SK-N-MC (cell line): ENCODE measurements around the gene LGI2.
"Not testable (repeated sequence)": the region's sequence is repeated elsewhere in the genome, so short reads cannot be mapped to it uniquely, and the experiment has no call there.

Source experiments
- DNase-seq: peaks from one replicate; pipeline ENCODE4 v3.0.0-alpha.2; 2011; ENCODE audit warnings: low read depth, low spot score
- H3K27ac ChIP-seq: fragments of 200-600 bp; sonication (generic); 2 replicates; pipeline ENCODE4 v1.5.1; 2016; ENCODE audit warnings: mixed run types
- H3K36me3 ChIP-seq: fragments of 200-600 bp; sonication (generic); 2 replicates; pipeline ENCODE4 v1.6.1; 2017; ENCODE audit warnings: antibody characterized with exemption, low read length, mixed read lengths; ENCODE audit not compliant: insufficient read depth
- H3K4me3 ChIP-seq: fragments of 200-600 bp; sonication (generic); 2 replicates; pipeline ENCODE4 v1.5.1; 2016
- H3K9ac ChIP-seq: fragments of 200-600 bp; sonication (generic); 2 replicates; pipeline ENCODE4 v1.8.0; 2017; ENCODE audit warnings: mixed run types, mixed read lengths; ENCODE audit not compliant: insufficient read length
- H3K9me3 ChIP-seq: fragments of 200-600 bp; sonication (generic); 2 replicates; pipeline ENCODE4 v1.6.1; 2017; ENCODE audit warnings: low read depth, mild to moderate bottlenecking, antibody characterized with exemption, low read length, moderate library complexity, mixed read lengths
- EZH2 ChIP-seq: fragments of 200-600 bp; sonication (generic); IDR thresholded peaks from one replicate; pipeline ENCODE4 v1.6.1; 2017; ENCODE audit warnings: antibody characterized with exemption
- FOXP2 ChIP-seq: optimal IDR thresholded peaks from 2 replicates; pipeline ENCODE3; 2011; ENCODE audit warnings: mild to moderate bottlenecking, moderate library complexity; ENCODE audit not compliant: insufficient read depth; ENCODE audit errors: extremely low read length, control extremely low read depth
- POLR2AphosphoS5 ChIP-seq: IDR thresholded peaks from 2 replicates; pipeline ENCODE4 v1.6.1; 2012; ENCODE audit warnings: mild to moderate bottlenecking, low read depth, low read length, borderline replicate concordance

LGI2 gene

GRCh38 chr4:25058796-25059195, 28.1 kb upstream of the LGI2 start:
- no peak for DNase-seq
- TF ChIP-seq EZH2 (no peak), FOXP2 (no peak), POLR2AphosphoS5 (no peak)

GRCh38 chr4:25057299-25057698, 26.6 kb upstream of the LGI2 start:
- DNase-seq, result no peak
- no peak overlapping the region for H3K9ac ChIP-seq
- no peak overlapping the region for H3K27ac ChIP-seq
- no peaks in the 10 kb centered on the region for H3K36me3 ChIP-seq
- H3K9me3 ChIP-seq, result no peaks in the 10 kb centered on the region
- no peak overlapping the region for H3K4me3 ChIP-seq
- no peak for TF ChIP-seq FOXP2
- no peak for TF ChIP-seq EZH2
- no peak for TF ChIP-seq POLR2AphosphoS5

More at GRCh38 chr4:25058796-25059195, 28.1 kb upstream of the LGI2 start:
- no peak overlapping the region for H3K9ac ChIP-seq
- H3K9me3 ChIP-seq, result no peaks in the 10 kb centered on the region
- H3K27ac ChIP-seq, result no peak overlapping the region
- no peak overlapping the region for H3K4me3 ChIP-seq
- no peaks in the 10 kb centered on the region for H3K36me3 ChIP-seq

GRCh38 chr4:25052037-25052436, 21.3 kb upstream of the LGI2 start:
- H3K4me3 ChIP-seq, H3K36me3 ChIP-seq, H3K27ac ChIP-seq, DNase-seq, H3K9ac ChIP-seq, H3K9me3 ChIP-seq: not testable (repeated sequence)

GRCh38 chr4:25051534-25051933, 20.8 kb upstream of the LGI2 start:
- DNase-seq, result no peak
- Histone ChIP-seq H3K4me3 (no peak overlapping the region), H3K36me3 (no peaks in the 10 kb centered on the region), H3K9ac (no peak overlapping the region), H3K27ac (no peak overlapping the region), H3K9me3 (no peaks in the 10 kb centered on the region)
- TF ChIP-seq EZH2, result no peak
- TF ChIP-seq POLR2AphosphoS5, result no peak
- TF ChIP-seq FOXP2, result no peak

GRCh38 chr4:25050370-25051078, 19.8 kb upstream of the LGI2 start:
- Histone ChIP-seq H3K36me3 (no peaks in the 10 kb centered on the region), H3K27ac (no peak overlapping the region), H3K9ac (no peak overlapping the region), H3K4me3 (no peak overlapping the region), H3K9me3 (no peaks in the 10 kb centered on the region)
- no peak for DNase-seq
- no peak for TF ChIP-seq FOXP2
- no peak for TF ChIP-seq POLR2AphosphoS5
- no peak for TF ChIP-seq EZH2

- TF ChIP-seq FOXP2, result no peak
- TF ChIP-seq POLR2AphosphoS5, result no peak
- TF ChIP-seq EZH2, result no peak
- Histone ChIP-seq H3K9ac (no peak overlapping the region), H3K36me3 (no peaks in the 10 kb centered on the region), H3K9me3 (no peaks in the 10 kb centered on the region), H3K4me3 (no peak overlapping the region), H3K27ac (no peak overlapping the region)
- no peak for DNase-seq
Observed at GRCh38 chr4:25043548-25043947, 12.8 kb upstream of the LGI2 start.

GRCh38 chr4:25033526-25033925, 2.8 kb upstream of the LGI2 start:
- Histone ChIP-seq H3K9me3 (no peaks in the 10 kb centered on the region), H3K9ac (no peak overlapping the region), H3K27ac (no peak overlapping the region), H3K36me3 (no peaks in the 10 kb centered on the region), H3K4me3 (no peak overlapping the region)
- no peak for DNase-seq
- TF ChIP-seq EZH2 (no peak), FOXP2 (no peak), POLR2AphosphoS5 (no peak)

GRCh38 chr4:25032126-25032525, 1.4 kb upstream of the LGI2 start:
- no peak overlapping the region for H3K4me3 ChIP-seq
- TF ChIP-seq FOXP2 (no peak), EZH2 (no peak), POLR2AphosphoS5 (no peak)
- H3K9me3 ChIP-seq, result no peaks in the 10 kb centered on the region
- DNase-seq, result no peak
- H3K9ac ChIP-seq, result no peak overlapping the region
- no peaks in the 10 kb centered on the region for H3K36me3 ChIP-seq
- no peak overlapping the region for H3K27ac ChIP-seq

GRCh38 chr4:25031077-25031621, 403 bp upstream of the LGI2 start:
- peak overlapping the region; percentile 63 for H3K4me3 ChIP-seq
- H3K27ac ChIP-seq, result no peak overlapping the region
- no peak overlapping the region for H3K9ac ChIP-seq
- no peak for DNase-seq
- no peaks in the 10 kb centered on the region for H3K9me3 ChIP-seq
- TF ChIP-seq POLR2AphosphoS5 (no peak), FOXP2 (no peak), EZH2 (no peak)
- H3K36me3 ChIP-seq, result no peaks in the 10 kb centered on the region
